COR-L47 (cell line): ENCODE results near the gene DAB1.

Source experiments
- DNase-seq: peaks from one replicate; lab custom pipeline; 2025; lab: John Stamatoyannopoulos, UW

The DAB1 gene

DNA sequence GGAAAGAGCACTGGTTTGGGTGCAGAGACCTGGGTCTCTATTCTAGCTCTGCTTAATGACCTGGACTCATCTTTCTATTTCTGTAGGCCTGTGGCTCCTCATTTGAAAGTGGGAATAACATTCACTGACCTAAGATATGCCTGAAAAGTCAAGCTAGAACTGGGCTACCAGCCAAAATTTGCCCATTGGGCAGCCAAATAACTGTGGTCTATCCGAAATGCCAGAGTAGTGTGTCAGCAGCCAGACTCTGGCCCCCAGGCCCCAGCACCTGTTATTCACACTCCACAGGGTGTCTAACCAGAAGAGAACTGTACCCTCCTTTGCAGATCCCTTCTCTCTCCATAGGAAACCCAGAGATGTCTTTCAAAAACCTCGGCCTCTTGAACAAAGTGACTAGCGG lies 12.6 kb downstream of the DAB1 start:
- no peak for DNase-seq

- DNase-seq, result no peak
Measured at GRCh38 chr1:57410508-57410907, 13.4 kb downstream of the DAB1 start.

GRCh38 chr1:57407928-57408327 lies 15.9 kb downstream of the DAB1 start:
- DNase-seq, result no peak

- no peak for DNase-seq
Measured at GRCh38 chr1:57406428-57406970, 17.4 kb downstream of the DAB1 start.

GRCh38 chr1:57404884-57405283 lies 19.0 kb downstream of the DAB1 start:
- no peak for DNase-seq

DNA sequence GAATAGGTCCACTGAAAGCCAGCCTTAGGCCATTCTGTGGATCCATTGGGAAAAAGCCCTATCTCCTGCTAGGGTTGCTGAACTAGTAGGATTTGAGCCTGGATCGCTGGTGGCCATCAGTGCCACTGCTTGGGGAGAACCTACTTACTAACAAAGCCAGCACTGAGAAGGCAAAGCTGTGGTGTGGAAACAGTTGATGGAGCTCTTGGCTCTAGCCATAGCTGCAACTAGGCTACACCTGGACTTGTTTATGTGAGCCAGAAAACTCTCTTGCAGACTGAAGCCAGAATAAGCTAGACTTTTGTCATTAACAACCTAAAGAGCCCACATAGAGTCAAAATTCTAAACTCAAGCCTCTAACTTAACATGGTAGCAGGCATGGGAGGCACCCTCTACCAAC lies 20.7 kb downstream of the DAB1 start:
- DNase-seq, result no peak

DNA sequence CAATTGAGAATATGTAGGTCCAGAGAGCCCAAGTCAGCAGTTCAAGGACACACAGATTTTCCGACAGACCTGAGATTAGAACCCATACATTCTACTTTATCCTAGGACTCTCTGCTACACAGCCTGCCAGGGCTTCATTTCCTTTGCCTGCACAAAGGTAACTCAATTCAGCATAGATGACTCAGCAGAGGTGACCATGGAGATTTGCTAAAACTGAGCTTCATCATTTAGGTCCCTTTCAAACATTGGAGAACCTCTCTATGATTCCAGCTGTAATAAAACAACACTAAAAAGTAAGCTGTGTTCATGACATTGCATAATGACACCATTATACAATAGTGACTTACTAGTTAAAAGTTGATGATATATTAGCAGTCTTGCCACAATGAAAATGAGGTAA lies 22.2 kb downstream of the DAB1 start:
- DNase-seq, result no peak

DNA sequence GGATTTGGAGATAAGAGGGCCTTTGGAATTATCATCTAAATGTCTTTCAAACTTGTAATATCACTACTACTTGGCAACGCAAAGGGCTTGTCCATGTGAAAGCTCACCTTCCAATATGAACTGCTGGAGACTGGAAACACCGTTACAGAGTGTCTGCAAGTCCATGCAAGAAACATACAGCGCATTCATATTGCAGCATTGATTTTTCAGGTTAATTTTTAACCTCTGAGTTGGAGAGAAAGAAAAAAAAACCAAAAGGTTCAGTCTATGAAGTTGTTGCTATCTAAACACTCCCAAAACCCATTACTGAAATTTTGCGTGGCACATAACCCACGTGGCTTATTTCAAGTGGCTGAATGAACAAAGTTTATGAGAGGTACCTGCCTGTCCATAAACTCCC lies 23.8 kb downstream of the DAB1 start:
- no peak for DNase-seq

DNA sequence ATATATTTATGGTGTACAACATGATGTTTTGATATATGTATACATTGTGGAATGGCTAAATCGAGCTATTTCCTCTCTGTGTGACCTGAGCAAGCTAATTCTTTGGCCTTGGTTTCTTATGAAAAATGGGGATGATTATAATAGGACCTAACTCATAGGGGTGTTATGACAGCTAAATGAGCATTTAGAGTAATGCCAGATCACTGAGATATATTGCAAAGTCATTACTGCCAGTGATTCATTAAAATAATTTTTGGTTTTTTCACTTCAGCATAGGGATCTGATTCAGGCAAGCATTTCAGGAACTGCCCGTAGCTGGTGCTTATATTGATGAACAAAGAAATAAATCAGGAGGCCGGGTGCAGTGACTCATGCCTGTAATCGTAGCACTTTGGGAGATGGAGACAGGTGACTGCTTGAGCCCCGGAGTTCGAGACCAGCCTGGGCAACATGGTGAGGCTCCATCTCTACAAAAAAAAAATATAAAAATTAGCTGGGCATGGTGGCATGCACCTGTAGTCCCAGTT lies 30.7 kb downstream of the DAB1 start:
- no peak for DNase-seq

DNA sequence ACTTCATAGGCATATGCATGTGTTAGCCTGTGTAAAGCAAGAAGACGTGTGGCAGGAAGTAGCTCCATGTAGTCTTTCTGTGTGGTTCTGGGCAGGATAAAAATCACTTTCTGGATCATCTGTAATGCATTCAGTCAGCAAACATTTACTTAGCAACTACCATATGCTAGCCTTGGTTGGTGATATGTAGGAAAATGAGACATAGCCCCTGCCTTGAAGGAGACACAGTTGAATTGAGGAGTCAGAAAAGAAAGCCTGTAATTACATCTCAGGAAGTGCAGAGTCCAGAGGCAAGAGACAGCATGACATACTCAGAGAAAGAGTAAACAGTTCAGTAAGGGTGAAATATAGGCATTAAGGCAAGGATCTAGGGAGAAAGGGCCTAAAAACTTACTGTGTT lies 38.5 kb downstream of the DAB1 start:
- no peak for DNase-seq

DNA sequence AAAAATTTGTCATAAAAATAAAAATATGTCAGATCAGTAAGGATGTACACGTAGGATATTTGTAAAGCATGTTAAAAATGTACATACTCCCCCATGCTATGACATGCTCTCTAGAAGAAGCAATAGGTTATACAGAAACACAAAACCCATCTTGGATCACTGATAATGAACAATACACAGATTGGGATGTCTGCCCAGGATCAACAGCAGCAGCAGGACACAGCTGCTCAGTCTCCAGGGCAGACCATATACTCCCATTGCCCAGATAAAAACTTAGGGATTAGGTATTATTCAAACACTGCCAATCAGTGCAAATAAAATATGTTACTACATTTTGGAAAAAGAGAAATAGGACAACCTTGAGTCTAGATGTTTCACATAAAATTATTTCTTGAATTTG lies 39.0 kb downstream of the DAB1 start:
- DNase-seq, result no peak

- DNase-seq, result no peak
Measured at GRCh38 chr1:57384284-57384683, 39.6 kb downstream of the DAB1 start.

DNA sequence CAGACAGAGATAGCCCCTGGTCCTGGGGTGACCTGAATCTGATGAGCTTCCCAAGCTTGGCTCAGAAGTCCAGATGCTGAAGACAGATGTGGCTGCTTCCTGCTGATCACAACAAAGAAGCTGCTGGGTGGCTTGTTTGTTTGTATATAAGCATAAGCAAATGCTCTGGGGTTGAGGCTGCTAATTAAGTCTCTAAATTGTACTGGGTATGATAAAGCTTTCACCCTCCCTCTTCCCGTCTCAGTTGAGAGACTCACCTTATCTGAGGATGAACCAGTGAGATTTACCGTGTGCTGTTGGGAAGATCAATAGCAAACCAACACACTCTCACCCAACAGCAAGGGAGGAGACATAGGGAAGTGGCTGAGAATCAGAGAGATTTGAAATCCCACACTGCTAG lies 42.0 kb downstream of the DAB1 start:
- no peak for DNase-seq

- DNase-seq, result no peak
Measured at GRCh38 chr1:57381426-57381825, 42.4 kb downstream of the DAB1 start.

DNA sequence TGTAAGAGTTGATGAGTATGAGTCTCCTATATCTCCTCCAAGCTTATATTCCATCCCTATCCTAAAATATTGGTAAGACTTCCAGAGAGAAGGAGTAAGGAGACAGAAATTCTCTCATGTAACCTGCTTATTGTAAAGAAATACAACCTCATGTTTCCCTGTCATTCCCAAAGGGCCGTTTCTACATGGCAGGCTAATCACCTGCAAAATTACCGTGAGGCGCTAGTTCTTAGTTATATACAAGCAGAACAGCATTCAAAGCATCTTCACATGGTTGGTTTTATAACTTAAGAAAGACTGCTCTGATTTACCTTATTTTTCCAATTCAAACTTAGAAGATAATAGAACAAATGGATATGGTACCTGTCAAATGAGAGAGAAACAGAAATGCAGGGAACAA lies 42.9 kb downstream of the DAB1 start:
- DNase-seq, result no peak

DNA sequence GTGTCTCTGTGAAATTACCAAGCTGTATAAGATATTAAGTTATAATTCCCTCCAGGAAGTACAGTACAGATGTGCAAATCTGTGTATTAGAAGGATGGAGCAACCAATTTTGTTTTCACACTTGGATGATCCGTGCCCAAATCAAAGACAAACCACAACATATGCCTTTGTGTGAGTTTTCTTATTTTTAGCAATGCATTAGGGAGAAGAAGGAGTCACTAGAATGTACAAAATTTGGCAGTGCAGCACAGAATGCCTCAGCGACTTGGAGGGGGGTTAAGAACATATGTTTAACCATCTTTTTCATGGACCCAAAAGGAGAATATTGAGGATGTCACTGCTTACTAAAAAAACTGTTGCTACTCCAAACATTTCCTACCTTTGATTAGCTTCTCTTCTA lies 45.3 kb downstream of the DAB1 start:
- DNase-seq, result no peak

DNA sequence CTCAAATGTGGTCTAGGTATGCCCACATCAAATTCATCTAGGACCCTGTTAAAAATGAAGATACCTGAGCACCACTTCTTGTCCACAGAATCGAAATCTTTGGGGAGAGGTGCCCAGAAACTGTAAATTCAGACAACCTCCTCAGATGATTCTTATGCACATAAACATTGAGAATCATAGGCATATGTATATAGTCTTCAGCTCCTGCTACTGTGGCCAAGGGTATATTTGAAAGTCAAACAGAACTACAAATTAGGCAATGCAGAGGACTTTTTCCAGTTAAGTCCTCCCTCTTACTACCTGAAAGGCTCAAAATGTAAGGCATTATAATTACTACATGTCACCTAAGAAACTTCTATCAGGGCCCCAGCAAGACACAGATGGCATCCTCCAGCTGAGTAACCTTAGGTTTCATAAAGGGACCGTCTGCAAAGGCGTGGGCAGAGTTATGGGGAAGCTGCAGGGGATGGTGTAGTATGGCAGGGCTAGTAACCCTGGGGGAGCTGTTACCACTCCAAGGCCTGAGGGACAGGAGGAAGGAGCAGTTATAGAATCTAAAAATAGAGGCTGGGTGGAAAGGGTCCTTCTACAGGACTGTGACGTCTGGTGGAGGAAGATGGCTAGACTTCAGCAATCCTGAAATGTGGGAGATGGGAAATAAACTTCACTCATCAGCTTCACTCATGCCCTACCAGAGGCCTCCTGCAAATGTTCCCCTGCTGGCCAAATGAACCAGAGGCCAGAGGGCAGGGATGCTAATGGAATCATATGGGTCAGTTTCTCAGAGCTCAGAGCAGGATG lies 46.3 kb downstream of the DAB1 start:
- no peak for DNase-seq

GRCh38 chr1:57376041-57376440 lies 47.8 kb downstream of the DAB1 start:
- no peak for DNase-seq

DNA sequence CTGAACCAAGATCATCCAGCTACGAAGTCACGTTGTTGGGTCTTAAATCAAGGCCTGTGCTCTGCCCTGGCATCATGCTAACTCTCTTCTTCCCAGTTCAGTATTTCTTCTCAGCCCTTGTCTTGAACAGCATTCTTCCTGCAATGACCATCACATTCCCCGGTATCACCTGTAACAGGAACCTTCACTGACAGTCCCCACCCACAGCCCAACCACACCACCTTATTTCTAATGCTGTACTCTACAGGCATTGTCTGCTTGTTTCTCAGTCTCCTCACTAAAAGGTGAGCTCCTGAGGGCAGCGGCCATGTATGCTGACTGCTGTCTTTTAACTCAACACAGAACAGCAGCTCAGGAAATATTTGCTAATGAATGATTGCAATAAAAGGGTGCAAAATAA lies 54.0 kb downstream of the DAB1 start:
- DNase-seq, result no peak

- DNase-seq, result no peak
Measured at GRCh38 chr1:57367945-57368344, 55.9 kb downstream of the DAB1 start.

DNA sequence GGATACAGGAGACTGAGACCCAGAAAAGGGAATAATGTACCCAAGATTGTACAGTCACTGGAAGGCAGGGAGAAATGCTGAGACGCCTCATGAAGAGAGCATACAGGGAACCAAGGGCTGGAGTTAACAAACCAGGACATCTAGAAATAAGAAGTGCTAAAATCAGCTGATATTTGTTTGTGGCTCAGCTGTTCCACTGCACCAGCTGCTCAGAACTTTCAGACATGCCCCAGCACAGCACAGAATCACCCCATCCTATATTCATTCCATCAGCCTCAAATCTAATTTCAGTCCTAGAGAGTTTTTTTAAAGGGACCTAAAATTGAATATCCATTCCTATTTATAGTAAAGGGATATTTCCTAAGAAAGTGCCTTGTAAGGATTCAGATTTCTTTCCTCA lies 60.2 kb downstream of the DAB1 start:
- DNase-seq, result no peak

- DNase-seq, result no peak
Measured at GRCh38 chr1:57363165-57363564, 60.7 kb downstream of the DAB1 start.

GRCh38 chr1:57362480-57362879 lies 61.4 kb downstream of the DAB1 start:
- no peak for DNase-seq

- DNase-seq, result no peak
Measured at GRCh38 chr1:57361516-57361915, 62.3 kb downstream of the DAB1 start.
